ENCODE measurements around the gene GPX4.

DNA sequence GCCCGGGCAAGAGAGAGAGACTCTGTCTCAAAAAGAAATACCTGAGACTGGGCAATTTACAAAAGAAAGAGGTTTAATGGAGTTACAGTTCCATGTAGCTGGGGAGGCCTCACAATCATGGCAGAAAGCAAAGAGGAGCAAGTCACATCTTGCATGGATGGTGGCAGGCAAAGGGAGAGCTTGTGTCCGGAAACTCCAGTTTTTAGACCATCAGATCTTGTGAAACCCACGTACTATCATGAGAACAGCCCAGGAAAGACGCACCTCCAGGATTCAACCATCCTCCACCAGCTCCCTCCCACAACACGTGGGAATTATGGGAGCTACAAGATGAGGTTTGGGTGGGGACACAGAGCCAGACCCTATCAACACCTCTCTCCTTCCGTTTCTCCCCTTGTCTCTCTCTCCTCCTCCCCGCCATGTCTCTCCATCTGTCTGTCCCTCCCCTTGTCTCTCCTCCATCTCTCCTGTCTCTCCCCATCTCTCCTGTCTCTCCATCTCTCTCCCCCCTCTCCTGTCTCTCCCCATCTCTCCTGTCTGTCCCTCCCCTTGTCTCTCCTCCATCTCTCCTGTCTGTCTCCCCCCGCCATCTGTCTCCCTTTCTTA, 18.6 kb upstream of the GPX4 start:
- TF ChIP-seq EZH2phosphoT487 (IDR thresholded peaks at IDR 0.05), result no peak
- TF ChIP-seq, protein P1, sequence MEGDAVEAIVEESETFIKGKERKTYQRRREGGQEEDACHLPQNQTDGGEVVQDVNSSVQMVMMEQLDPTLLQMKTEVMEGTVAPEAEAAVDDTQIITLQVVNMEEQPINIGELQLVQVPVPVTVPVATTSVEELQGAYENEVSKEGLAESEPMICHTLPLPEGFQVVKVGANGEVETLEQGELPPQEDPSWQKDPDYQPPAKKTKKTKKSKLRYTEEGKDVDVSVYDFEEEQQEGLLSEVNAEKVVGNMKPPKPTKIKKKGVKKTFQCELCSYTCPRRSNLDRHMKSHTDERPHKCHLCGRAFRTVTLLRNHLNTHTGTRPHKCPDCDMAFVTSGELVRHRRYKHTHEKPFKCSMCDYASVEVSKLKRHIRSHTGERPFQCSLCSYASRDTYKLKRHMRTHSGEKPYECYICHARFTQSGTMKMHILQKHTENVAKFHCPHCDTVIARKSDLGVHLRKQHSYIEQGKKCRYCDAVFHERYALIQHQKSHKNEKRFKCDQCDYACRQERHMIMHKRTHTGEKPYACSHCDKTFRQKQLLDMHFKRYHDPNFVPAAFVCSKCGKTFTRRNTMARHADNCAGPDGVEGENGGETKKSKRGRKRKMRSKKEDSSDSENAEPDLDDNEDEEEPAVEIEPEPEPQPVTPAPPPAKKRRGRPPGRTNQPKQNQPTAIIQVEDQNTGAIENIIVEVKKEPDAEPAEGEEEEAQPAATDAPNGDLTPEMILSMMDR (IDR thresholded peaks at IDR 0.05), result no peak

Measured in neural progenitor cell (in vitro differentiated cells).